Astrocyte (in vitro differentiated cells and primary cell): Measurements from ENCODE around the gene SURF4.

Experiments
- CTCF ChIP-seq: IDR thresholded peaks from 2 replicates; pipeline ENCODE4 v1.5.1; 2011; ENCODE audit warnings: low read depth, mild to moderate bottlenecking, inconsistent platforms, low read length, moderate library complexity; ENCODE audit not compliant: insufficient read depth
- EZH2 ChIP-seq: IDR thresholded peaks from 2 replicates; pipeline ENCODE4 v1.6.1; 2012; ENCODE audit warnings: mild to moderate bottlenecking, low read length, inconsistent platforms; ENCODE audit not compliant: insufficient read depth

DNA sequence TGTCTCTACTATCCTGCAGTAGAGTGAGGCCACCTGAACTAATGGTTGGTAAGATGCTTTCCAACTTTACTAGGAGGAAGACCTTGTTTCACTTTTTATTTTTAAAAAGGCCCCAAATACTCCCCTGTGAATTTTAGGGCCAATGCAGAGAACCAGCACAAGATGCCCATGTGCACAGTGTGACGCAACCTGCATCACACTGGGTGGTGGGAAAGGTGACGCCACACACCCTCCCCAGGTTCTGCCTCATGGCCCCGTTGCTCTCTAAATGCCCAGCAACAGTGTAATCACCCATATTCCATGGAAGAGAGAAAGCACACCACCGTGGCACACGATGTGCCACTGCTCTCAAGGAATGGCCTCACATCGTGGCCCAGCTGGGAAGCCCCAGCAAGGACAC is 6.4 kb downstream of the SURF4 start:
- TF ChIP-seq CTCF: no peak
- TF ChIP-seq EZH2: no peak
